NOMO-1 treated with DMSO at 0.1 percent for 48 hours (cell line): ENCODE results near the gene KLF16.

Source experiments
- DNase-seq: peaks from one replicate; lab custom pipeline; 2025; ENCODE audit not compliant: unreplicated experiment; lab: John Stamatoyannopoulos, UW

The KLF16 gene

DNA sequence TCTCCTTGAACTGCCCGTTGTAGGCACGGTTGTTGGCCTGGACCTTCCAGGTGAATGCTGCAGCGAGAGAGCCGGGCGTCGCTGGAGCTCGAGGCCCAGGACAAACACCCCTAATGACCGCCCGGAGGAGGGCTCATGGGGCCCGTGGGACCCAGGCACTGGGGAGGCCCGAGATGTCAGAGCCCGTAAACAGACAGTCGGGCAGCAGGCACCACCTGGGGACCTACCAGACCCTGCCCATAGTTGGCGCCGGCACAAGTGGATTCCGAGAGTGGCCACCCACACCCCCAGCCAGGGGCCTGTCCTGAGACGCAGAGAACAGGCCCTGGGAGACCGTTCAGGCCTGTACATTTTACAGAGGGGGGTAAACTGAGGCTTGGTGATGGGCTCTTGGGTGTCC, 53.7 kb downstream of the KLF16 start:
- DNase-seq: no peak

DNA sequence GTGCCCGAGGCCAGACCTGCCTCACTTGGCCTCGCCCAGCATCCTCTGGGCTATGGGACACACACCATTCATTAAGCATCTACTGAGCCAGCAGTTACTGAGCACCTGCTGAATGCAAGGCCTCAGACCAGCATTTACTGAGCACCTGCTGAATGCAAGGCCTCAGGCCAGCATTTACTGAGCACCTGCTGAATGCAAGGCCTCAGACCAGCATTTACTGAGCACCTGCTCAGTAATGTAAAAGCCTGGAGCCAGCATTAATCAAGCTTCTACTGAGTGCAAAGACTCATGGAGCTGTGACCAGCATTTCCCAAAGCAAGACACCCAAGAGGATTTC, 55.0 kb downstream of the KLF16 start:
- no peak for DNase-seq

- no peak for DNase-seq
Measured at GRCh38 chr19:1807695-1808394, 55.5 kb downstream of the KLF16 start.

DNA sequence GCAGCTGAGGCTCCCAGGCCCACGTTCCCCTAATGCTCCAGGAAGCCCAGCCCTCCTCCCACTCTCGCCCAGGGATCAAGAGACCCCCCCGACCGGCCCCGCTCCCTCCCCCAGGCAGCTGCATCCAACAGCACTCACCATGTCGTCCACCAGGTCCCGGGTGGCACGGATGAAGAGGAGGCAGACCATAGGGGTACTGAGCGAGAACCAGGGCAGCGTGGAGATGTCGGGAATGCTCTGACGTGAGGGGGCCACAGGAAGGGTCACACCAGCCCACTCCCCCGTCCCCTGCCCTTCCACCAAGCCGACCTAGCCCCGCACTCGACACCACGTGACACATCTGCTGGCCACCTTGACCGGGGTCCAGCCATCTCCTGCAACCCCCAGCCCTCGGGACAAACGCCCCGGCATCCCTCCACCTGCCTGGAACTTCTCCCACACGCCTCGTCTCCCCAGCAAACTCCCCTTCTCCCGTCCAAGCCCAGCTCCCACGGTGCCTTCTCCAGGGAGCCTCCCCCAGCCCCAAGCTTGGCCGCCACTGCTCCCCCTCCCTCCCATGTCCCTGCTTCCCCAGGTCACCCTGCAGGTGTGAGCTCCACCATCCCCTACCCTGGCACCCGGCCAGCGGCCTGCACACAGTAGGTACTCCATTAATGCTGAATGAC, 56.2 kb downstream of the KLF16 start:
- no peak for DNase-seq

- DNase-seq: no peak
Measured at GRCh38 chr19:1806184-1807029, 57.0 kb downstream of the KLF16 start.

DNA sequence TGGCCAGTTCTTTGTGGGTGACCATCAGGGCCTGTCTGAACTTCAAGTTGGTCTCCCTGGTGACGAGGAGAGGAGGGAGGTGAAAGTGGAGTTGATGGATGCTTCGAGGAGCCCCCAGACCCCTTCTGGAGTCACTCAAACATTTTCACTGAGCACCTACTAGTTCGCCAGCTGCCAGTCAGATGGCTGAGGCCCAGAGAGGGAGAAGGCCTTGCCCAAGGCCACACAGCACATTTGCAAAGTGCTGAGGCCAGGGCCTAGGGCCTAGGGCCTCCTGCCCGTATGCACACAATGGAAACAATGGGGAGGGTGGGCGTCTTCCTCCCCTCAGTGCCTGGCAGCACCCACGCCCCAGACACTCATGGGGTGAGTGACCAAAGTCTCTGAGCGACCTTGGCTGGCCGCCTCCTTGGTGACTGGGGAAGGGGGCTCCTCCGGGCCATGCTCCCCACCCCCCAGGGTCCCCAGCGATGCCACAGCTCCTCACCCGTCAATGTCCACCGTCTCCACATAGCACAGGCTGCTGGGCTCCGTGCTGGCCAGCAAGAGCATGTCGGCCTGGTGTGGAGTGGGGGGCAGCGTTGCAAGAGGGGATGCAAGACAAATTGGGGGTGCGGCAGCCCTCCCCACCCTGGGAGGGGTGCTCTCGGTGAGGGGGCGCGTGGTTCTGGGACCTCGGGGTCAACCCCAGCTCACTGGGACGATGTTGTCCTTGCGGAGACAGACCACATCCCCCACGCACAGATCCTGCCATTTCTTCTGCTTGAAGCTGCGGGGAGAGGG, 57.8 kb downstream of the KLF16 start:
- no peak for DNase-seq

GRCh38 chr19:1804858-1805257, 58.5 kb downstream of the KLF16 start:
- no peak for DNase-seq
